T-cell (primary cell): ENCODE results near the gene TSEN15. TPM values are rescaled to one million over a fixed set of nuclear protein-coding genes. Genes with fewer than 3 reads are reported as not detected.
A peak's percentile ranks its signal among the peaks of the same experiment; 100 is the strongest.
"Not testable (repeated sequence)": the region's sequence is repeated elsewhere in the genome, so short reads cannot be mapped to it uniquely, and the experiment has no call there.

Source experiments
- ATAC-seq, 4 experiments: fragments of 200-7000 bp in 3 of 4; fragments of 150-1000 bp in 1 of 4; cut with Tn5 transposase; replicated peaks in 1 of 4; 1 replicate in 3 of 4; 2 replicates in 1 of 4; pipeline ENCODE4 v1.10.0; 2021; ENCODE audit warnings: moderate library complexity in 3 of 4, mild to moderate bottlenecking in 2 of 4, moderate number of reproducible peaks in 1 of 4
- CTCF ChIA-PET, 2 donors: fragments of 300-600 bp; sonication (Branson Sonifier 250); formaldehyde crosslinking; loops; one replicate each; lab custom pipeline; 2022; ENCODE audit warnings: antibody characterized with exemption in 2 of 2; lab: Charles Lee
- POLR2A ChIA-PET, 2 donors: fragments of 300-600 bp; sonication (Branson Sonifier 250); formaldehyde crosslinking; loops; one replicate each; lab custom pipeline; 2022; ENCODE audit warnings: antibody characterized with exemption in 2 of 2; lab: Charles Lee
- DNase-seq, 35 experiments: peaks; one replicate each; pipeline versions ENCODE4 v3.0.0 to v3.0.0-alpha.2; 2013 to 2023
- H3K27ac ChIP-seq: one replicate; pipeline ENCODE4 v1.5.1; 2013; ENCODE audit warnings: low read length
- H3K27me3 ChIP-seq, 2 experiments: replicated peaks in 1 of 2; 1 replicate in 1 of 2; 2 replicates in 1 of 2; pipeline versions ENCODE4 v1.6.1 to v1.7.0; 2013; ENCODE audit warnings: low read length in 1 of 2, mixed read lengths in 1 of 2; ENCODE audit not compliant: control insufficient read depth in 2 of 2, insufficient read depth in 2 of 2; ENCODE audit errors: extremely low read depth in 1 of 2
- H3K36me3 ChIP-seq, 2 donors: 1 replicate in 1 of 2; 2 replicates in 1 of 2; pipeline versions ENCODE4 v1.6.1 to v1.7.0; 2013; ENCODE audit warnings: low read length in 1 of 2; ENCODE audit not compliant: control insufficient read depth in 2 of 2, insufficient read depth in 1 of 2; ENCODE audit errors: extremely low read depth in 1 of 2
- H3K4me1 ChIP-seq, 2 experiments: 1 replicate in 1 of 2; 2 replicates in 1 of 2; pipeline versions ENCODE4 v1.6.1 to v1.7.0; 2013; ENCODE audit warnings: low read length in 2 of 2, mixed read lengths in 1 of 2; ENCODE audit not compliant: insufficient read depth in 2 of 2, control insufficient read depth in 1 of 2; ENCODE audit errors: extremely low read depth in 1 of 2
- H3K4me3 ChIP-seq, 2 donors: 1 replicate in 1 of 2; 2 replicates in 1 of 2; pipeline versions ENCODE4 v1.5.1 to v1.7.0; 2013; ENCODE audit warnings: mild to moderate bottlenecking in 2 of 2, low read length in 1 of 2, moderate library complexity in 1 of 2; ENCODE audit not compliant: control insufficient read depth in 1 of 2; ENCODE audit errors: extremely low read depth in 1 of 2
- H3K9me3 ChIP-seq: 2 replicates; pipeline ENCODE4 v1.7.0; 2013
- H3K27ac Mint-ChIP-seq, 2 donors: one replicate each; pipeline ENCODE4 v1.8.0; 2020 to 2021; ENCODE audit warnings: mild to moderate bottlenecking in 2 of 2, mixed read lengths in 2 of 2
- H3K27me3 Mint-ChIP-seq, 2 donors: one replicate each; pipeline ENCODE4 v1.8.0; 2021 to 2022; ENCODE audit warnings: mixed read lengths in 2 of 2
- H3K36me3 Mint-ChIP-seq: one replicate; pipeline ENCODE4 v1.8.0; 2021; ENCODE audit warnings: mixed read lengths
- H3K4me1 Mint-ChIP-seq, 3 donors: one replicate each; pipeline ENCODE4 v1.8.0; 2020 to 2022; ENCODE audit warnings: mixed read lengths in 3 of 3, mild to moderate bottlenecking in 1 of 3
- H3K4me3 Mint-ChIP-seq, 3 donors: one replicate each; pipeline ENCODE4 v1.8.0; 2020 to 2022; ENCODE audit warnings: mild to moderate bottlenecking in 3 of 3, mixed read lengths in 3 of 3, moderate library complexity in 3 of 3
- H3K9me3 Mint-ChIP-seq, 3 donors: one replicate each; pipeline ENCODE4 v1.8.0; 2020 to 2022; ENCODE audit warnings: mixed read lengths in 3 of 3
- WGBS: methylation state at CpG from one replicate; pipeline ENCODE4 v1.1.5; 2013; ENCODE audit warnings: missing lambda C conversion rate; ENCODE audit not compliant: insufficient coverage; 5-methylcytosine and 5-hydroxymethylcytosine counted together
- total RNA-seq, 35 experiments: library from RNA in 6 of 35; stranded (reverse) in 6 of 35; fragments of 120-200 nt in 1 of 35; gene quantifications; one replicate each; pipeline versions ENCODE4 v1.2.1 to v1.2.4 and lab custom pipeline; 2013 to 2026

The TSEN15 gene
- total RNA-seq, 5 donors from 2014 or later (not counting 1 experiment from before 2014, with no cell fraction given) = 22.1 to 39.8 (median 35.4) TPM

- no peak for ATAC-seq
- Mint-ChIP-seq H3K27ac (no peak overlapping the region), H3K4me1 (peaks cover 15 to 26% (median 19%) of the 10 kb centered on the region in 3 donors), H3K27me3 (peaks cover 58 to 61% of the 10 kb centered on the region in 2 donors), H3K36me3 (peaks cover 7% of the 10 kb centered on the region), H3K4me3 (peak overlapping the region; percentile 52 to 67 (median 58)), H3K9me3 (no peaks in the 10 kb centered on the region)
- Histone ChIP-seq H3K27ac (no peak overlapping the region), H3K4me3 (peak overlapping the region; percentile 45 to 78), H3K9me3 (no peaks in the 10 kb centered on the region), H3K27me3 (peaks cover 17 to 24% of the 10 kb centered on the region in 2 experiments), H3K36me3 (no peaks in the 10 kb centered on the region), H3K4me1 (peaks cover 7 to 18% of the 10 kb centered on the region in 2 experiments)
- ChIA-PET CTCF (no interaction called here), POLR2A (interaction anchor here in 1 of 2 donors (0.7 kb wide), 1 partner anchor 13 kb away, joined by 10 read pairs; no protein-coding TSS in a partner anchor)
- 65% methylated on average over 5 of the region's 13 CpGs for WGBS
- no peak for DNase-seq
These were observed 13.5 kb upstream of the TSEN15 start for GRCh38 chr1:184037849-184038591.

GRCh38 chr1:184039126-184039525 is 12.4 kb upstream of the TSEN15 start:
- H3K27me3 Mint-ChIP-seq = peaks cover 64 to 69% of the 10 kb centered on the region in 2 donors
- no peak overlapping the region for H3K4me3 ChIP-seq
- H3K4me3 Mint-ChIP-seq = peak overlapping the region in 2 of 3 donors; percentile 1 to 20

GRCh38 chr1:184041731-184042130 is 9.8 kb upstream of the TSEN15 start:
- DNase-seq = no peak
- peak overlapping the region in 1 of 2 donors; percentile 40 for H3K27ac Mint-ChIP-seq
- Histone ChIP-seq H3K9me3 (no peaks in the 10 kb centered on the region), H3K4me3 (no peak overlapping the region), H3K27me3 (peaks cover 7 to 8% of the 10 kb centered on the region in 2 experiments), H3K27ac (no peak overlapping the region), H3K4me1 (peaks cover 2 to 7% of the 10 kb centered on the region in 2 experiments), H3K36me3 (no peaks in the 10 kb centered on the region)
- H3K4me1 Mint-ChIP-seq = peaks cover 6 to 10% (median 7%) of the 10 kb centered on the region in 3 donors
- no peak overlapping the region for H3K4me3 Mint-ChIP-seq
- POLR2A ChIA-PET = no interaction called here
- no peak for ATAC-seq
- peaks cover 7% of the 10 kb centered on the region for H3K36me3 Mint-ChIP-seq
- CTCF ChIA-PET = no interaction called here
- H3K9me3 Mint-ChIP-seq = no peaks in the 10 kb centered on the region
- WGBS = no CpG with 5 or more reads among the region's 3 CpGs
- H3K27me3 Mint-ChIP-seq = peaks cover 43 to 54% of the 10 kb centered on the region in 2 donors

More at GRCh38 chr1:184039126-184039525, 12.4 kb upstream of the TSEN15 start:
- WGBS = 95% methylated on average over 3 of the region's 4 CpGs
- Mint-ChIP-seq H3K4me1 (peaks cover 15 to 22% (median 18%) of the 10 kb centered on the region in 3 donors), H3K9me3 (no peaks in the 10 kb centered on the region), H3K27ac (no peak overlapping the region), H3K36me3 (peaks cover 7% of the 10 kb centered on the region)
- Histone ChIP-seq H3K4me1 (peaks cover 7 to 18% of the 10 kb centered on the region in 2 experiments), H3K36me3 (no peaks in the 10 kb centered on the region), H3K27me3 (peaks cover 17 to 21% of the 10 kb centered on the region in 2 experiments), H3K9me3 (no peaks in the 10 kb centered on the region), H3K27ac (no peak overlapping the region)
- CTCF ChIA-PET = no interaction called here
- DNase-seq = no peak
- POLR2A ChIA-PET = interaction anchor here in 1 of 2 donors (0.6 kb wide), 1 partner anchor 1309 kb away, joined by 4 read pairs; no protein-coding TSS in a partner anchor
- no peak for ATAC-seq

- CTCF ChIA-PET = not testable (repeated sequence)
These were observed 8.2 kb upstream of the TSEN15 start for GRCh38 chr1:184043315-184043714.

GRCh38 chr1:184044603-184045376 is 6.7 kb upstream of the TSEN15 start:
- no peak overlapping the region for H3K4me3 Mint-ChIP-seq
- Histone ChIP-seq H3K27me3 (no peaks in the 10 kb centered on the region), H3K4me3 (no peak overlapping the region), H3K9me3 (no peaks in the 10 kb centered on the region), H3K4me1 (no peaks in the 10 kb centered on the region), H3K36me3 (no peaks in the 10 kb centered on the region), H3K27ac (no peak overlapping the region)
- ChIA-PET CTCF (no interaction called here), POLR2A (no interaction called here)
- WGBS = 83% methylated on average over 1 of the region's 3 CpGs
- no peaks in the 10 kb centered on the region for H3K4me1 Mint-ChIP-seq
- H3K27ac Mint-ChIP-seq = no peak overlapping the region
- peaks cover 37 to 43% of the 10 kb centered on the region in 2 donors for H3K27me3 Mint-ChIP-seq
- no peak for DNase-seq
- H3K9me3 Mint-ChIP-seq = no peaks in the 10 kb centered on the region
- ATAC-seq = no peak
- peaks cover 3% of the 10 kb centered on the region for H3K36me3 Mint-ChIP-seq

More at GRCh38 chr1:184043315-184043714, 8.2 kb upstream of the TSEN15 start:
- not testable (repeated sequence) for H3K36me3 Mint-ChIP-seq, H3K9me3 ChIP-seq, H3K4me1 Mint-ChIP-seq, H3K4me1 ChIP-seq, H3K27ac Mint-ChIP-seq, DNase-seq, H3K9me3 Mint-ChIP-seq, H3K4me3 ChIP-seq, H3K4me3 Mint-ChIP-seq, H3K27ac ChIP-seq, ATAC-seq, H3K27me3 ChIP-seq, H3K36me3 ChIP-seq
- POLR2A ChIA-PET = interaction anchor here in 1 of 2 donors (0.6 kb wide), 1 partner anchor 461 kb away, joined by 4 read pairs; no protein-coding TSS in a partner anchor
- 83% methylated on average over 1 of the region's 2 CpGs for WGBS
- H3K27me3 Mint-ChIP-seq = peaks cover 39 to 48% of the 10 kb centered on the region in 2 donors

GRCh38 chr1:184047541-184047940 is 4.0 kb upstream of the TSEN15 start:
- DNase-seq, ATAC-seq, H3K4me3 Mint-ChIP-seq, CTCF ChIA-PET, H3K4me3 ChIP-seq, H3K27me3 ChIP-seq, H3K9me3 ChIP-seq, H3K4me1 ChIP-seq, H3K27ac ChIP-seq, H3K27ac Mint-ChIP-seq, POLR2A ChIA-PET, H3K9me3 Mint-ChIP-seq, H3K36me3 ChIP-seq, H3K36me3 Mint-ChIP-seq: not testable (repeated sequence)
- WGBS = 100% methylated on average over 1 of the region's 5 CpGs
- Mint-ChIP-seq H3K27me3 (peaks cover 22 to 24% of the 10 kb centered on the region in 2 donors), H3K4me1 (peaks cover 15 to 21% (median 18%) of the 10 kb centered on the region in 3 donors)
